GM23338 (cell line): ENCODE measurements around the gene ITGB1BP2. TPM values are rescaled to one million over a fixed set of nuclear protein-coding genes. Genes with fewer than 3 reads are reported as not detected.
"Not testable (repeated sequence)": the region's sequence is repeated elsewhere in the genome, so short reads cannot be mapped to it uniquely, and the experiment has no call there.

ENCODE experiments used
- ATAC-seq: fragments of 200-7000 bp; cut with Tn5 transposase; 3 replicates; pipeline ENCODE4 v1.9.1; 2020
- DNase-seq: peaks from one replicate; pipeline ENCODE4 v3.0.0-alpha.2; 2015; ENCODE audit warnings: low spot score
- H2AFZ ChIP-seq: fragments of 200-600 bp; sonication (generic); 2 replicates; pipeline ENCODE4 v1.8.0; 2016; ENCODE audit warnings: antibody characterized with exemption, mild to moderate bottlenecking, moderate library complexity
- H3F3A ChIP-seq: fragments of 200-600 bp; sonication (generic); replicated peaks from 2 replicates; pipeline ENCODE4 v1.8.0; 2017; ENCODE audit warnings: antibody characterized with exemption, mixed run types, low read depth
- H3K27ac ChIP-seq: fragments of 200-600 bp; sonication (generic); 2 replicates; pipeline ENCODE4 v1.6.1; 2016; ENCODE audit warnings: low read depth
- H3K27me3 ChIP-seq: fragments of 200-600 bp; sonication (generic); 2 replicates; pipeline ENCODE4 v1.8.0; 2016; ENCODE audit warnings: mild to moderate bottlenecking, mixed run types, moderate library complexity; ENCODE audit not compliant: insufficient read depth
- H3K36me3 ChIP-seq: fragments of 200-600 bp; sonication (generic); 2 replicates; pipeline ENCODE4 v1.8.0; 2016; ENCODE audit warnings: mild to moderate bottlenecking; ENCODE audit not compliant: insufficient read depth
- H3K4me1 ChIP-seq: fragments of 200-600 bp; sonication (generic); 2 replicates; pipeline ENCODE4 v1.8.0; 2016; ENCODE audit warnings: mild to moderate bottlenecking, moderate library complexity; ENCODE audit not compliant: insufficient read depth
- H3K4me2 ChIP-seq: fragments of 200-600 bp; sonication (generic); 2 replicates; pipeline ENCODE4 v1.7.1; 2017; ENCODE audit warnings: mixed run types
- H3K4me3 ChIP-seq: fragments of 200-600 bp; sonication (generic); 2 replicates; pipeline ENCODE4 v1.6.1; 2016; ENCODE audit warnings: mixed run types
- H3K79me2 ChIP-seq: fragments of 200-600 bp; sonication (generic); replicated peaks from 2 replicates; pipeline ENCODE4 v1.8.0; 2017; ENCODE audit warnings: mild to moderate bottlenecking; ENCODE audit not compliant: insufficient read depth
- H3K9me2 ChIP-seq: fragments of 200-600 bp; sonication (generic); 2 replicates; pipeline ENCODE4 v1.8.0; 2017; ENCODE audit not compliant: insufficient read depth
- H4K20me1 ChIP-seq: fragments of 200-600 bp; sonication (generic); replicated peaks from 2 replicates; pipeline ENCODE4 v1.8.0; 2017; ENCODE audit warnings: mild to moderate bottlenecking; ENCODE audit not compliant: insufficient read depth
- H3K27ac Mint-ChIP-seq: 2 replicates; pipeline ENCODE4 v1.8.0; 2020; ENCODE audit warnings: inconsistent platforms, mild to moderate bottlenecking, moderate library complexity, mixed read lengths
- H3K27me3 Mint-ChIP-seq: 3 replicates; pipeline ENCODE4 v1.8.0; 2022; ENCODE audit warnings: low read depth, mild to moderate bottlenecking, moderate library complexity, mixed read lengths, inconsistent platforms; ENCODE audit not compliant: insufficient read depth, poor library complexity
- H3K36me3 Mint-ChIP-seq: 3 replicates; pipeline ENCODE4 v1.8.0; 2021; ENCODE audit warnings: low read depth, mild to moderate bottlenecking, inconsistent platforms, moderate library complexity, mixed read lengths
- H3K4me1 Mint-ChIP-seq: 3 replicates; pipeline ENCODE4 v1.8.0; 2020; ENCODE audit warnings: mild to moderate bottlenecking, inconsistent platforms, mixed read lengths
- H3K4me3 Mint-ChIP-seq: 3 replicates; pipeline ENCODE4 v1.8.0; 2021; ENCODE audit warnings: moderate library complexity, mild to moderate bottlenecking, inconsistent platforms, mixed read lengths
- H3K9me3 Mint-ChIP-seq: 3 replicates; pipeline ENCODE4 v1.8.0; 2020; ENCODE audit warnings: moderate library complexity, mild to moderate bottlenecking, inconsistent platforms, mixed read lengths
- CTCF ChIP-seq, 2 experiments: fragments of 200-600 bp in 1 of 2; sonication (generic) in 1 of 2; conservative IDR thresholded peaks; 2 replicates each; pipeline versions ENCODE4 v1.5.1 to v1.6.1; 2016 to 2017; ENCODE audit warnings: antibody characterized with exemption in 2 of 2, low read depth in 2 of 2, mild to moderate bottlenecking in 2 of 2, moderate library complexity in 1 of 2
- REST ChIP-seq: IDR thresholded peaks from one replicate; pipeline ENCODE4 v1.6.1; 2018; ENCODE audit warnings: antibody characterized with exemption; ENCODE audit not compliant: unreplicated experiment
- polyA plus RNA-seq: library from polyadenylated mRNA; unstranded; fragments of >200 nt; fragmentation: Nextera tagmentation; extraction: Ambion mirVana; gene quantifications from 2 replicates; pipeline ENCODE4 v1.2.1, GENCODE V29; 2016
- total RNA-seq: library from RNA; depleted of rRNA; stranded (reverse); fragments of >200 nt; shearing (Covaris generic); gene quantifications from 2 replicates; pipeline ENCODE4 v1.2.3, GENCODE V29; 2014

ITGB1BP2 gene
- total and polyA plus RNA-seq, 2 experiments from 2014 or later, result 2.0 to 10.9 TPM

- TF ChIP-seq REST, result no peak
Observed at GRCh38 chrX:71269801-71270395, 31.7 kb upstream of the ITGB1BP2 start (continued).

- not testable (repeated sequence) for H3K4me3 Mint-ChIP-seq, H2AFZ ChIP-seq, H3K36me3 ChIP-seq, H3F3A ChIP-seq, H3K27me3 Mint-ChIP-seq, H3K9me3 Mint-ChIP-seq, H3K27me3 ChIP-seq, ATAC-seq, H3K4me1 Mint-ChIP-seq, H3K4me2 ChIP-seq, H3K27ac ChIP-seq, H3K9me2 ChIP-seq, H3K79me2 ChIP-seq, H3K4me3 ChIP-seq, H3K4me1 ChIP-seq, DNase-seq, H3K27ac Mint-ChIP-seq, H3K36me3 Mint-ChIP-seq, H4K20me1 ChIP-seq
Observed at GRCh38 chrX:71272313-71272712, 29.2 kb upstream of the ITGB1BP2 start.

GRCh38 chrX:71281300-71281699, 20.2 kb upstream of the ITGB1BP2 start:
- not testable (repeated sequence) for H3K9me2 ChIP-seq, H3F3A ChIP-seq, H3K27ac ChIP-seq, H3K9me3 Mint-ChIP-seq, H3K27ac Mint-ChIP-seq, H3K27me3 ChIP-seq, H3K4me3 ChIP-seq, H3K36me3 ChIP-seq, H2AFZ ChIP-seq, H3K27me3 Mint-ChIP-seq, DNase-seq, H3K4me1 ChIP-seq, H4K20me1 ChIP-seq, H3K4me1 Mint-ChIP-seq, H3K4me2 ChIP-seq, ATAC-seq, H3K4me3 Mint-ChIP-seq
- peak in 1 of 2 experiments; percentile 27; a peak in 1 of 4 replicates for TF ChIP-seq CTCF (conservative IDR thresholded peaks at IDR 0.05; ENCODE audit: low read depth in 2 of 2)
- peaks cover 27% of the 10 kb centered on the region for H3K79me2 ChIP-seq
- H3K36me3 Mint-ChIP-seq, result peaks cover 33% of the 10 kb centered on the region
